ENCODE measurements around the gene MME. TPM values are rescaled to one million over a fixed set of nuclear protein-coding genes. Genes with fewer than 3 reads are reported as not detected.

Gene MME
- total and polyA plus RNA-seq, 3 donors from 2014 or later = 5.4 to 6.3 (median 5.5) TPM

DNA sequence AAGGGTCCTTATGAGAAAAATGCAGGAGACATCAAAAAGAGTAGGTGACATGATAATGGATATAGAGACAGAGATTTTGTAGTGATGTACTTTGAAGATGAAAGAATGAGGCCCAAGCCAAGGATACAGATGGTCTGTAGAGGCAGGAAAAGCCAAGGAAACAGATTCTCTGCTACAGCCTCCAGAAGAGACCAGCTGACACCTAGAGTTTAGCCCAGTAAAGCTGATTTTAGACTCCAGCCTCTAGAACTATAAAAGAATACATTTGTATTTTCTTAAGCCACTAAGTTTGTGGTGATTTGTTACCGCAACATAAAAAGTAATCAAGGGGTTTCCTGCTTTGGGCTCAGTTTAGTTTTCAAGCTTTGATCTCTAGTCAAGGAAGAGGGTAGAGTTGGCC lies 148.6 kb downstream of the MME start:
- intact Hi-C loops (cut with DNase I; ENCODE audit: low total_unique reads) = no loop called here
- no peaks in the 10 kb centered on the region for H3K36me3 ChIP-seq (ENCODE audit: low read depth, missing control alignments)
- no peak for TF ChIP-seq POLR2A (IDR thresholded peaks at IDR 0.05)
- TF ChIP-seq, protein P1, sequence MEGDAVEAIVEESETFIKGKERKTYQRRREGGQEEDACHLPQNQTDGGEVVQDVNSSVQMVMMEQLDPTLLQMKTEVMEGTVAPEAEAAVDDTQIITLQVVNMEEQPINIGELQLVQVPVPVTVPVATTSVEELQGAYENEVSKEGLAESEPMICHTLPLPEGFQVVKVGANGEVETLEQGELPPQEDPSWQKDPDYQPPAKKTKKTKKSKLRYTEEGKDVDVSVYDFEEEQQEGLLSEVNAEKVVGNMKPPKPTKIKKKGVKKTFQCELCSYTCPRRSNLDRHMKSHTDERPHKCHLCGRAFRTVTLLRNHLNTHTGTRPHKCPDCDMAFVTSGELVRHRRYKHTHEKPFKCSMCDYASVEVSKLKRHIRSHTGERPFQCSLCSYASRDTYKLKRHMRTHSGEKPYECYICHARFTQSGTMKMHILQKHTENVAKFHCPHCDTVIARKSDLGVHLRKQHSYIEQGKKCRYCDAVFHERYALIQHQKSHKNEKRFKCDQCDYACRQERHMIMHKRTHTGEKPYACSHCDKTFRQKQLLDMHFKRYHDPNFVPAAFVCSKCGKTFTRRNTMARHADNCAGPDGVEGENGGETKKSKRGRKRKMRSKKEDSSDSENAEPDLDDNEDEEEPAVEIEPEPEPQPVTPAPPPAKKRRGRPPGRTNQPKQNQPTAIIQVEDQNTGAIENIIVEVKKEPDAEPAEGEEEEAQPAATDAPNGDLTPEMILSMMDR (IDR thresholded peaks at IDR 0.05) = no peak
- no peak for DNase-seq
- H3K27ac ChIP-seq = no peak overlapping the region
- no peak overlapping the region for H3K4me3 ChIP-seq
- 79 to 97% methylated on average over 1 of the region's 1 CpG for WGBS, 2 donors
- peaks cover 13% of the 10 kb centered on the region for H3K4me1 ChIP-seq
- H3K27me3 ChIP-seq = no peaks in the 10 kb centered on the region
- H3K9me3 ChIP-seq = no peaks in the 10 kb centered on the region

DNA sequence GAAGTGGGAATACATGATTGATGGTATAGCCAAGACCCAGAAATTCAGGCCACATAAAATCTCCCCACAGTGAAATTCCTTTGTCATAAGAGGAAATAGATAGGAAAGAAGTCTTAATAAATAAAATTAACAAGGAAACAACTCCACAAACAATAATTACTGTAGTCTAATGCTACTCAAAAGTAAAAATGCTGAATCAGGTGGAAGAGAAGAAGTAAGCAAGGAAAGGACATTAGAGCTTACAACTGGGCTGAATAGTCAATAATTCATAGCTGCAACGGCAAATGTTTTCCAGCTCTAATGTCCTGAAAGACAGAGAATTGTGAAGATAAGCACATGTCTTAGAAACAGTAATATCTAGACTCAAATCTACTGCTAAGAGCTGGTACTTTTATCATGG lies 149.0 kb downstream of the MME start:
- WGBS, 2 donors = 78 to 87% methylated on average over 1 of the region's 1 CpG

GRCh38 chr3:155230382-155230781 lies 150.3 kb downstream of the MME start:
- H3K9me3 ChIP-seq = no peaks in the 10 kb centered on the region
- H3K4me1 ChIP-seq = peaks cover 13% of the 10 kb centered on the region
- H3K27me3 ChIP-seq = no peaks in the 10 kb centered on the region
- no peak for DNase-seq
- no peak overlapping the region for H3K27ac ChIP-seq
- H3K36me3 ChIP-seq (ENCODE audit: low read depth, missing control alignments) = no peaks in the 10 kb centered on the region
- no peak overlapping the region for H3K4me3 ChIP-seq
- TF ChIP-seq, protein P1 (IDR thresholded peaks at IDR 0.05) = no peak
- TF ChIP-seq POLR2A (IDR thresholded peaks at IDR 0.05) = no peak
- intact Hi-C loops (cut with DNase I; ENCODE audit: low total_unique reads) = no loop called here

More for the DNA sequence above, 149.0 kb downstream of the MME start:
- no peak for TF ChIP-seq POLR2A (IDR thresholded peaks at IDR 0.05)
- H3K27me3 ChIP-seq = no peaks in the 10 kb centered on the region
- H3K4me1 ChIP-seq = peaks cover 13% of the 10 kb centered on the region
- no peak overlapping the region for H3K27ac ChIP-seq
- no peak overlapping the region for H3K4me3 ChIP-seq
- no peaks in the 10 kb centered on the region for H3K36me3 ChIP-seq (ENCODE audit: low read depth, missing control alignments)
- DNase-seq = no peak
- intact Hi-C loops (cut with DNase I; ENCODE audit: low total_unique reads) = no loop called here
- H3K9me3 ChIP-seq = no peaks in the 10 kb centered on the region

- H3K4me1 ChIP-seq = peaks cover 13% of the 10 kb centered on the region
- H3K27ac ChIP-seq = peak overlapping the region in 1 of 2 donors; percentile 64
- no peak overlapping the region for H3K4me3 ChIP-seq
- H3K36me3 ChIP-seq (ENCODE audit: low read depth, missing control alignments) = no peaks in the 10 kb centered on the region
- TF ChIP-seq, protein P1 (IDR thresholded peaks at IDR 0.05) = no peak
- no peak for TF ChIP-seq POLR2A (IDR thresholded peaks at IDR 0.05)
- intact Hi-C loops (cut with DNase I; ENCODE audit: low total_unique reads) = no loop called here
- 87 to 91% methylated on average over 2 of the region's 2 CpGs for WGBS, 2 donors
- no peaks in the 10 kb centered on the region for H3K9me3 ChIP-seq
- DNase-seq = no peak
- H3K27me3 ChIP-seq = no peaks in the 10 kb centered on the region
Measured at GRCh38 chr3:155231792-155232191, 151.7 kb downstream of the MME start.

- DNase-seq = peak; percentile 54
- Histone ChIP-seq H3K36me3 (ENCODE audit: low read depth, missing control alignments) (no peaks in the 10 kb centered on the region), H3K4me3 (no peak overlapping the region), H3K27ac (peak overlapping the region in 1 of 2 donors; percentile 64), H3K27me3 (no peaks in the 10 kb centered on the region), H3K9me3 (no peaks in the 10 kb centered on the region), H3K4me1 (peaks cover 13% of the 10 kb centered on the region)
- WGBS, 2 donors = 44 to 54% methylated on average over 3 of the region's 3 CpGs
- intact Hi-C loops (cut with DNase I; ENCODE audit: low total_unique reads) = no loop called here
- no peak for TF ChIP-seq POLR2A (IDR thresholded peaks at IDR 0.05)
- TF ChIP-seq, protein P1 (IDR thresholded peaks at IDR 0.05) = no peak
Measured at GRCh38 chr3:155232605-155233004, 152.5 kb downstream of the MME start.
